GM18858 (cell line): ENCODE measurements around the gene PRRT1B.

ENCODE experiments used
- ATAC-seq: cut with Tn5 transposase; IDR thresholded peaks from one replicate; pipeline ENCODE4 v1.9.1; 2021; ENCODE audit not compliant: unreplicated experiment

PRRT1B gene

GRCh38 chr9:131594906-131595665 is 49.8 kb downstream of the PRRT1B start:
- no peak for ATAC-seq

GRCh38 chr9:131595696-131596429 is 50.5 kb downstream of the PRRT1B start:
- ATAC-seq, result no peak

GRCh38 chr9:131596430-131596743 is 51.1 kb downstream of the PRRT1B start:
- ATAC-seq, result no peak

- ATAC-seq, result no peak
These were observed 51.9 kb downstream of the PRRT1B start for GRCh38 chr9:131597246-131597645.

GRCh38 chr9:131598121-131598520 is 52.8 kb downstream of the PRRT1B start:
- ATAC-seq, result no peak

GRCh38 chr9:131601683-131602181 is 56.4 kb downstream of the PRRT1B start:
- no peak for ATAC-seq

GRCh38 chr9:131603199-131603598 is 57.9 kb downstream of the PRRT1B start:
- ATAC-seq, result no peak

GRCh38 chr9:131603711-131604439 is 58.6 kb downstream of the PRRT1B start:
- no peak for ATAC-seq

GRCh38 chr9:131605770-131606590 is 60.7 kb downstream of the PRRT1B start:
- no peak for ATAC-seq

- no peak for ATAC-seq
These were observed 61.7 kb downstream of the PRRT1B start for GRCh38 chr9:131606896-131607567.

- ATAC-seq, result no peak
These were observed 62.3 kb downstream of the PRRT1B start for GRCh38 chr9:131607591-131607990.

- ATAC-seq, result no peak
These were observed 63.2 kb downstream of the PRRT1B start for GRCh38 chr9:131608493-131609037.
